Caki2 (cell line): ENCODE data around the gene PIK3CD. TPM values are rescaled to one million over a fixed set of nuclear protein-coding genes. Genes with fewer than 3 reads are reported as not detected.

Experiments
- DNase-seq: peaks from one replicate; pipeline ENCODE4 v3.0.0-alpha.2; 2015; ENCODE audit warnings: low read depth
- in situ Hi-C: cut with HindIII; loops from 2 replicates; pipeline ENCODE4 v1.10.0; 2016; ENCODE audit warnings: low sequenced_read_pairs, low pct_unique_long_range_greater_than_20kb, mixed read lengths
- total RNA-seq: library from RNA; depleted of rRNA; stranded (reverse); fragments of >200 nt; shearing (Covaris generic); gene quantifications from 2 replicates; pipeline ENCODE4 v1.2.3, GENCODE V29; 2014; ENCODE audit warnings: low replicate concordance; rRNA removed

The PIK3CD gene
- total RNA-seq, 1 experiment from 2014 or later = 7.0 TPM

DNA sequence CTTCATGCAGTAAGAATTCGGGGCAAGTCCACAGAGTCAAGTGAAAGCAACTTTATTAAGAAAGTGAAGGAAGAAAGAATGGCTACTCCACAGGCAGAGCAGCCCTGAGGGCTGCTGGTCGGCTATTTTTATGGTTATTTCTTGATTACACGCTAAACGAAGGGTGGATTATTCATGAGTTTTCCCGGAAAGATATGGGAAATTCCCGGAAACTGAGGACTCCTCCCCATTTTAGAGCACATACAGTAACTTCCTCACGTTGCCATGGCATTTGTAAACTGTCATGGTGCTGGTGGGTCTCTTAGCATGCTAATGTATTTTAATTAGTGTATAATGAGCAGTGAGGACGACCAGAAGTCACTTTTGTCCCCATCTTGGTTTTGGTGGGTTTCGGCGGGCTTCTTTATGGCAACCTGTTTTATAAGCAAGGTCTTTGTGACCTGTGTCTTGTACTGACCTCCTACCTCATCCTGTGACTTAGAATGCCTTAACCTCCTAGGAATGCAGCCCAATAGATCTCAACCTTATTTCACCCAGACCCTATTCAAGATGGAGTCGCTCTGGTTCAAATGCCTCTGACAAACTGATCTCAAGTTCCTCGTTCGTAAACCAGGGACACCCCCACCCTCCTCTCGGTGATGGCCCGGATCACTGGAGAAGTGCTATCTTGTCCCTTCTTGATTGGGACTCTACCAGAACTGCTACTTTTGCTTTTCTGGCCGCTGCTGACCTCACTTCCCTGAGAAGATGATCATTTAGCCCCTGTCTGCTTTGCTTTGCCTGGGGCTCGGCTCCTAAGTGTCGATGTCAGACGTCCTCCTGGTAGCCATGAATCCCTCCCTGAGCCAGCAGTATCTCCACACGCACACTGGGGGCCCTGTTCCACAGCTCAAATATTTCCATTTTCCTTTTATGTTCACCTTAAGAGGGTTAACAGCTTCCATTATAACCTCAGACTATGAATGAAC is 123.5 kb downstream of the PIK3CD start:
- DNase-seq = no peak
- in situ Hi-C loops = no loop called here

DNA sequence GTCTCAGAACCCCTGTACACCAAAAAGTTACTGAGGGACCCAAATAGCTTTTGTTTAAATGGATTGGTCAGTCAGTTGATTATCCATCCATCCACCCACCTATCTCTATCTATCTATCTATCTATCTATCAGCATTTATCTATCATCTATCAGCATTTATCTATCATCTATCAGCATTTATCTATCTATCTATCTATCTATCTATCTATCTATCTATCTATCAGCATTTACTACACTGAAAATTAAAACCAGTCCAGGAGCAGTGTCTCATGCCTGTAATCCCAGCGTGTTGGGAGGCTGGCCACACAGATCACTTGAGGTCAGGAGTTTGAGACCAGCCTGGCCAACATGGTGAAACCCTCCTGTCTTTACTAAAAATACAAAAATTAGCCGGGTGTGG is 125.2 kb downstream of the PIK3CD start:
- DNase-seq = no peak
- in situ Hi-C loops = no loop called here

Other genes with a start within 250 kb of the PIK3CD start
- gene SLC25A33, start 112.3 kb upstream of the PIK3CD start, total RNA-seq = 4.9 and 6.5 TPM in 2 replicates
- gene TMEM201, start 62.8 kb upstream of the PIK3CD start, total RNA-seq = 8.1 and 9.4 TPM in 2 replicates
- 144 and 149 TPM in 2 replicates for gene CLSTN1, start 172.2 kb downstream of the PIK3CD start, total RNA-seq